ENCODE data around the gene DCTN4. TPM values are rescaled to one million over a fixed set of nuclear protein-coding genes. Genes with fewer than 3 reads are reported as not detected.

DCTN4 gene
- polyA plus RNA-seq, 1 experiment = 61.1 TPM

DNA sequence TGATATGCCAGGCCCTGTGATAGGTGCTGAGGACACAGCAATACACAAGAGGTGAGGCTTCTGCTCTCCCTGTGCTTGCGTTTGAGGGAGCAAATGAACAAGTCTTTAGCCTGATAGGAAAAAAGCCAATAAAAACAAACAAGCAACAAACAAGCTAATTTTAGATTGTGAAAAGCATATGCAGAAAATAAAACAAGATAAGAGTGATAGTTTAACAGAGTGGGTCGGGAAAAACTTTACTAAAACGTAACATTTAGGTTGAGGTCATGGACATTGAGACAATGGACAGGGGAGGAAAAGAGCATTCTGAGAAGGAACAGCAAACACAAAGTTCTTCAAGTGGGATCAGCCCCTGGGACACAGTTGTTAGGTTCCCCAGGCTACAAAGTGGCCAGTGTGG lies 24.0 kb upstream of the DCTN4 start:
- H3K27ac ChIP-seq (ENCODE audit: low read depth, low read length) = peak overlapping the region; percentile 87

DNA sequence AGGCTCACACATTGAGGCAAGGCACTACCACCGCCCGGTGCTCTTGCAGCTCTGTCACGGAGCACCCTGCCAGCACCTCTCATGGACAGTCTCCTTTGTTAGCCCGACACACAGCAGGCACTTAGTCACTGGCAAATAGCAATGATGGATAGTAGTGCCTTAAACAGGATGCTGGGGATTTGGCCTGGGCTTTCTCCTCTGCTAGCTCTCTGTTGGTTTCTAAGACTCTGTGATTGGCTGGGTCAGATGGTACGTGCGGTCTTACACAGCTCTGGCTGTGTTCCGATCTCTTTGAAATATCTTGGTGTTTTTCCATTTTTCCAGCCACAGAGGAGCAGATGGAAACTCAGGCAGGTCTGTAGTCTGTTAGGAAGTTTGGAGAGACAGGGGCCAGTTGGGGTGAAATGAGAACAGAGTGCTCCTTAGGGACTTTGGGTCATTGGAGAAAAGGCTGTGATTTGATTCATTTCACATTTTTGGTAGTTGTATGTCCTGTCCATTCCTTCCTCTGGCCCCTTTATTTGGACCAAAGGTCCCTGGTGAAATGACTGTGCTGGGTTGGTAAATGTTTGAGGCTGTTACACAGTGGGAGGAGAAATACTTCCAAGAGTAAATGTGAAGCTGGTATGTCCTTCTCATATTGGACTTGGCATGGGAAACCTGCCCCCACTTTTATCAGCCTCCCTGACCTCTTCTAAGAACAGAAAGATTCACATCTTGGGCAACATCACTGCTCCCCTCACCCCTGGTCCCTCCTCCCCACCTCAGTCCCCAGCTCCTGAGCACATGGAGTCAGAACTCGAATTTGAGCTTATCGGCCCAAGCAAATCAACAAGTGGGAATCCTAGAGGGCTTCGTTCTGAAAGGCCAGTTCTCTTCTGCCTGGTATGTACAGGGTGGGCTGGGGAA lies 23.1 kb upstream of the DCTN4 start:
- Histone ChIP-seq H3K27me3 (ENCODE audit: control insufficient read depth, insufficient read depth, low read length) (no peaks in the 10 kb centered on the region), H3K4me3 (ENCODE audit: low read depth, low read length) (peak overlapping the region; percentile 39), H3K27ac (ENCODE audit: low read depth, low read length) (peak overlapping the region; percentile 87), H3K9me3 (ENCODE audit: control insufficient read depth, insufficient read depth, low read length) (peaks cover 2% of the 10 kb centered on the region; the same call in 1 of the 2 replicates)
- DNase-seq (ENCODE audit: low read depth, low spot score) = peak; percentile 69
- POLR2A ChIA-PET = interaction anchor here (1.0 to 4.9 kb wide), 2 partner anchors 8 to 19 kb away, joined by 3 to 23 read pairs; no protein-coding TSS in a partner anchor
- no peak for TF ChIP-seq CTCF (IDR thresholded peaks at IDR 0.05; ENCODE audit: low read depth, low read length)
- CTCF ChIA-PET = interaction anchor here (4.4 kb wide), 1 partner anchor 19 kb away, joined by 33 read pairs; no protein-coding TSS in a partner anchor

More for the DNA sequence above, 24.0 kb upstream of the DCTN4 start:
- Histone ChIP-seq H3K9me3 (ENCODE audit: control insufficient read depth, insufficient read depth, low read length) (peaks cover 2% of the 10 kb centered on the region; the same call in 1 of the 2 replicates), H3K4me3 (ENCODE audit: low read depth, low read length) (no peak overlapping the region), H3K27me3 (ENCODE audit: control insufficient read depth, insufficient read depth, low read length) (no peaks in the 10 kb centered on the region)
- DNase-seq (ENCODE audit: low read depth, low spot score) = no peak
- ChIA-PET CTCF (interaction anchor here (4.4 kb wide), 1 partner anchor 18 kb away, joined by 33 read pairs; no protein-coding TSS in a partner anchor), POLR2A (interaction anchor here (4.9 kb wide), 1 partner anchor 7 kb away, joined by 23 read pairs; no protein-coding TSS in a partner anchor)
- TF ChIP-seq CTCF (IDR thresholded peaks at IDR 0.05; ENCODE audit: low read depth, low read length) = no peak

DNA sequence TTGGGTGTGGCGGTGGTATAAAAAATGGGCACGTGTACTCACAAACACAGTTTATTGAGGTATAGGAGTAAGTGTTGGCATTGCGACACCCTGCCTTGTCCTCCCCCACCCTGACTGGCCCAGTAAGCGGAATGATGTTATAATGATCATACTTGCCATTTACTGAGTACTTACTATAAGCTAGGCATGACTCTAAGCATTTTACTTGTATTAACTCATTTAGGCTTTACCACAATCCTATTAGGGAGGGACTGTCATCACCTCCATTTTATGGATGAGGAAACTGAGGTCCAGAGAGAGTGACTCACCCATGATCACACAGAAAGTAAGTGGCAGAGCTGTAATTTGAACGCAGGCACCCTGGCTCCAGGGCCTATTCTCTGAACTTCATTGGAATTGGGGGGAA lies 22.0 kb upstream of the DCTN4 start:
- H3K27ac ChIP-seq (ENCODE audit: low read depth, low read length) = peak overlapping the region; percentile 78
- DNase-seq (ENCODE audit: low read depth, low spot score) = no peak
- no peak for TF ChIP-seq CTCF (IDR thresholded peaks at IDR 0.05; ENCODE audit: low read depth, low read length)
- CTCF ChIA-PET = interaction anchor here (4.4 kb wide), 1 partner anchor 20 kb away, joined by 33 read pairs; no protein-coding TSS in a partner anchor
- POLR2A ChIA-PET = interaction anchor here (1.0 to 4.9 kb wide), 2 partner anchors 9 to 18 kb away, joined by 3 to 23 read pairs; no protein-coding TSS in a partner anchor
- H3K4me3 ChIP-seq (ENCODE audit: low read depth, low read length) = peak overlapping the region; percentile 92
- H3K27me3 ChIP-seq (ENCODE audit: control insufficient read depth, insufficient read depth, low read length) = no peaks in the 10 kb centered on the region
- peaks cover 2% of the 10 kb centered on the region; the same call in 1 of the 2 replicates for H3K9me3 ChIP-seq (ENCODE audit: control insufficient read depth, insufficient read depth, low read length)

DNA sequence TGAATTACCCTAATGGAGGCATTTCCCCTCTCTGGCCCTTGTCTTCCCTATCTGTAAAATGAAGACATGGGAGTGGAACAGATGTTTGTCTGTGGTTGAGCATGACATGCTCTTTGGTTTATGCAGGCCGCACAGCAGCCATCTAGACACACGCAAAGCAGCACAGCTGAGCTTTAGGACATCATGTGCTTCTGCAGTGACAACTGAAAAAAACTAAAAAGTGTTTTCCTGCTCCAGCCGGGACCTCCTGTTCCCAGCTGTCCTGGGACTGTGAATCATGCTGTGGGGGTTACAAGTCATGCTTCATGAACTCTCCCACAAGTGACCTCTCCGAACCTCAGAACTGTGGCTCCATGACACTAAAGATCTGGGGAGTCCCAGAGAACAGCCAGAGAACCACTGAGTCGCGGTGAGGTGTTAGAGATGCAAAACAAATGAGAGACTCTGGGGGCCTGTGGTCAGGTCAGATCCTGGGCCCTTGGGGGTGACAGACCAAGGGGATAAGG lies 21.4 kb upstream of the DCTN4 start:
- no peak for DNase-seq (ENCODE audit: low read depth, low spot score)
- no peak for TF ChIP-seq CTCF (IDR thresholded peaks at IDR 0.05; ENCODE audit: low read depth, low read length)
- ChIA-PET CTCF (interaction anchor here (1.3 to 4.4 kb wide), 3 partner anchors 21 to 80 kb away, joined by 4 to 33 read pairs (median 11); partner anchors contain the start of gene DCTN4), POLR2A (interaction anchor here (3.3 to 4.9 kb wide), 2 partner anchors 10 to 22 kb away, joined by 23 to 26 read pairs; partner anchors contain the start of gene DCTN4)
- H3K27me3 ChIP-seq (ENCODE audit: control insufficient read depth, insufficient read depth, low read length) = no peaks in the 10 kb centered on the region
- H3K4me3 ChIP-seq (ENCODE audit: low read depth, low read length) = peak overlapping the region; percentile 92
- H3K27ac ChIP-seq (ENCODE audit: low read depth, low read length) = peak overlapping the region; percentile 78
- peaks cover 2% of the 10 kb centered on the region; the same call in 1 of the 2 replicates for H3K9me3 ChIP-seq (ENCODE audit: control insufficient read depth, insufficient read depth, low read length)

All from AG04450 (cell line).